ENCODE data around the gene DAAM2.

DNA sequence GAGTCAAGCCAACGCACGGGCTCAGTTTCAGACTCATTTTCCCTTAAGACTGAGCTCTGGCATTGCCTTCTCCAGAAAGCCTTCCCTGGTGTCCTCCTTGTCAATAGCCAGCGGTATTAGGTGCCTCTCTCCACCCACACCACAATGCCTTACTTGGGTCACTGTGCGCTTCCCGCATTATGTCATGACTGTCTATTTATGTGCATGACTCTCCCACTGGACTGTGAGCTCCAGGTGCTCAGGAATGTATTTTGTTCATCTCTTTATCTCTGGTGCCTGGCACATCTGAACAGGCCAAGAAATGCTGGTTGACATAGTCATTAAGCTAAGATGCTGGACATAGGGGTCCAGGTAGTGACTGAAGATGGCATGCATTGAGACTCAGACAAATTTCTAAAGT is 42.7 kb downstream of the DAAM2 start:
- TF ChIP-seq, protein P1, sequence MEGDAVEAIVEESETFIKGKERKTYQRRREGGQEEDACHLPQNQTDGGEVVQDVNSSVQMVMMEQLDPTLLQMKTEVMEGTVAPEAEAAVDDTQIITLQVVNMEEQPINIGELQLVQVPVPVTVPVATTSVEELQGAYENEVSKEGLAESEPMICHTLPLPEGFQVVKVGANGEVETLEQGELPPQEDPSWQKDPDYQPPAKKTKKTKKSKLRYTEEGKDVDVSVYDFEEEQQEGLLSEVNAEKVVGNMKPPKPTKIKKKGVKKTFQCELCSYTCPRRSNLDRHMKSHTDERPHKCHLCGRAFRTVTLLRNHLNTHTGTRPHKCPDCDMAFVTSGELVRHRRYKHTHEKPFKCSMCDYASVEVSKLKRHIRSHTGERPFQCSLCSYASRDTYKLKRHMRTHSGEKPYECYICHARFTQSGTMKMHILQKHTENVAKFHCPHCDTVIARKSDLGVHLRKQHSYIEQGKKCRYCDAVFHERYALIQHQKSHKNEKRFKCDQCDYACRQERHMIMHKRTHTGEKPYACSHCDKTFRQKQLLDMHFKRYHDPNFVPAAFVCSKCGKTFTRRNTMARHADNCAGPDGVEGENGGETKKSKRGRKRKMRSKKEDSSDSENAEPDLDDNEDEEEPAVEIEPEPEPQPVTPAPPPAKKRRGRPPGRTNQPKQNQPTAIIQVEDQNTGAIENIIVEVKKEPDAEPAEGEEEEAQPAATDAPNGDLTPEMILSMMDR (IDR thresholded peaks at IDR 0.05 in 4 of 5, conservative IDR thresholded peaks at IDR 0.05 in 1 of 5) = no peak
- TF ChIP-seq POLR2A (IDR thresholded peaks at IDR 0.05) = no peak

All from gastrocnemius medialis (tissue), 4 donors.